Gastroesophageal sphincter (tissue), 4 donors: Measurements from ENCODE around the gene MAP4K4. TPM values are rescaled to one million over a fixed set of nuclear protein-coding genes. Genes with fewer than 3 reads are reported as not detected.

Experiments used
- ATAC-seq: fragments of 150-250 bp; one replicate; pipeline ENCODE4 v1.9.1; 2016; ENCODE audit warnings: mild to moderate bottlenecking, moderate library complexity
- H3K27ac ChIP-seq, 4 donors: fragments of 200-600 bp; sonication (generic) in 3 of 4; 1 replicate in 3 of 4; 2 replicates in 1 of 4; pipeline ENCODE4 v1.5.1; 2016 to 2019
- H3K27me3 ChIP-seq: fragments of 200-600 bp; sonication (generic); one replicate; pipeline ENCODE4 v1.5.1; 2019
- H3K36me3 ChIP-seq, 2 donors: fragments of 200-600 bp; sonication (generic); one replicate each; pipeline ENCODE4 v1.5.1; 2019; ENCODE audit warnings: control low read depth in 1 of 2
- H3K4me1 ChIP-seq, 3 donors: fragments of 200-600 bp; sonication (generic); 1 replicate in 2 of 3; 2 replicates in 1 of 3; pipeline ENCODE4 v1.5.1; 2016 to 2019; ENCODE audit warnings: control low read depth in 2 of 3
- H3K4me3 ChIP-seq, 2 donors: fragments of 200-600 bp; sonication (generic); one replicate each; pipeline ENCODE4 v1.5.1; 2019; ENCODE audit warnings: mild to moderate bottlenecking in 1 of 2, moderate library complexity in 1 of 2
- H3K9me3 ChIP-seq, 3 donors: fragments of 200-600 bp; sonication (generic); one replicate each; pipeline ENCODE4 v1.5.1; 2017 to 2019; ENCODE audit warnings: control low read depth in 2 of 3
- CTCF ChIP-seq, 4 experiments: fragments of 200-600 bp in 2 of 4; fragments of 450-650 bp in 2 of 4; sonication (generic) in 1 of 4; IDR thresholded peaks; one replicate each; pipeline ENCODE4 v1.5.1; 2017 to 2019; ENCODE audit warnings: antibody characterized with exemption in 4 of 4, mild to moderate bottlenecking in 2 of 4, moderate library complexity in 2 of 4
- EP300 ChIP-seq: sonication (generic); formaldehyde crosslinking; IDR thresholded peaks from one replicate; pipeline ENCODE4 v1.6.1; 2017; ENCODE audit warnings: antibody characterized with exemption, mild to moderate bottlenecking
- POLR2A ChIP-seq, 2 donors: fragments of 450-650 bp; IDR thresholded peaks; one replicate each; pipeline ENCODE4 v1.6.1; 2017; ENCODE audit warnings: antibody characterized with exemption in 2 of 2, mild to moderate bottlenecking in 2 of 2, moderate library complexity in 1 of 2
- POLR2AphosphoS5 ChIP-seq: sonication (generic); formaldehyde crosslinking; IDR thresholded peaks from one replicate; pipeline ENCODE4 v1.6.1; 2017; ENCODE audit warnings: antibody characterized with exemption
- WGBS, 2 donors: methylation state at CpG; one replicate each; pipeline ENCODE4 v1.1.5; 2018; ENCODE audit warnings: low coverage in 1 of 2; 5-methylcytosine and 5-hydroxymethylcytosine counted together
- total RNA-seq, 4 donors: library from RNA; depleted of rRNA; stranded (reverse); fragments of >200 nt; gene quantifications; one replicate each; pipeline ENCODE4 v1.1.0, GENCODE V29; 2016

The MAP4K4 gene
- total RNA-seq, 4 donors from 2014 or later = 35.8 to 59.5 (median 48.9) TPM

- no peak overlapping the region for H3K27ac ChIP-seq
- no peaks in the 10 kb centered on the region for H3K36me3 ChIP-seq
- WGBS, 2 donors = 77 to 80% methylated on average over 8 to 9 of the region's 9 CpGs
- ATAC-seq = no peak
- TF ChIP-seq CTCF (IDR thresholded peaks at IDR 0.05) (no peak), POLR2A (IDR thresholded peaks at IDR 0.05) (no peak), POLR2AphosphoS5 (no peak), EP300 (no peak)
- no peak overlapping the region for H3K4me3 ChIP-seq
- no peaks in the 10 kb centered on the region for H3K27me3 ChIP-seq
- peaks cover 4 to 81% (median 29%) of the 10 kb centered on the region in 3 donors for H3K4me1 ChIP-seq
- no peaks in the 10 kb centered on the region for H3K9me3 ChIP-seq
Measured at GRCh38 chr2:101731221-101732054, 33.9 kb downstream of the MAP4K4 start.

- no peak overlapping the region for H3K27ac ChIP-seq
- no peak for TF ChIP-seq EP300
- no peak for TF ChIP-seq POLR2A (IDR thresholded peaks at IDR 0.05)
- TF ChIP-seq POLR2AphosphoS5 = no peak
- no peak for TF ChIP-seq CTCF (IDR thresholded peaks at IDR 0.05)
- ATAC-seq = no peak
- WGBS, 2 donors = 80 to 85% methylated on average over 4 of the region's 4 CpGs
- no peaks in the 10 kb centered on the region for H3K36me3 ChIP-seq
- H3K27me3 ChIP-seq = no peaks in the 10 kb centered on the region
- peaks cover 12 to 88% (median 36%) of the 10 kb centered on the region in 3 donors for H3K4me1 ChIP-seq
- H3K9me3 ChIP-seq = no peaks in the 10 kb centered on the region
- no peak overlapping the region for H3K4me3 ChIP-seq
Measured at GRCh38 chr2:101732199-101732598, 34.7 kb downstream of the MAP4K4 start.

GRCh38 chr2:101732773-101733256, 35.3 kb downstream of the MAP4K4 start:
- no peak overlapping the region for H3K27ac ChIP-seq
- ATAC-seq = no peak
- H3K4me1 ChIP-seq = peaks cover 12 to 89% (median 36%) of the 10 kb centered on the region in 3 donors
- TF ChIP-seq POLR2A (IDR thresholded peaks at IDR 0.05) (no peak), EP300 (no peak), CTCF (IDR thresholded peaks at IDR 0.05) (no peak), POLR2AphosphoS5 (no peak)
- 95 to 98% methylated on average over 4 to 11 of the region's 14 CpGs for WGBS, 2 donors
- H3K27me3 ChIP-seq = no peaks in the 10 kb centered on the region
- no peaks in the 10 kb centered on the region for H3K36me3 ChIP-seq
- H3K4me3 ChIP-seq = no peak overlapping the region
- no peaks in the 10 kb centered on the region for H3K9me3 ChIP-seq

- ATAC-seq = no peak
- Histone ChIP-seq H3K4me1 (peaks cover 12 to 89% (median 36%) of the 10 kb centered on the region in 3 donors), H3K4me3 (no peak overlapping the region), H3K36me3 (no peaks in the 10 kb centered on the region), H3K9me3 (no peaks in the 10 kb centered on the region), H3K27me3 (no peaks in the 10 kb centered on the region), H3K27ac (peak overlapping the region in 1 of 4 donors; percentile 1)
- WGBS, 2 donors = 77 to 85% methylated on average over 2 to 3 of the region's 4 CpGs
- TF ChIP-seq POLR2AphosphoS5 (no peak), EP300 (no peak), CTCF (IDR thresholded peaks at IDR 0.05) (no peak), POLR2A (IDR thresholded peaks at IDR 0.05) (no peak)
Measured at GRCh38 chr2:101733257-101733993, 35.9 kb downstream of the MAP4K4 start.
